Osteocyte (in vitro differentiated cells): Measurements from ENCODE around the gene ZSWIM3. TPM values are rescaled to one million over a fixed set of nuclear protein-coding genes. Genes with fewer than 3 reads are reported as not detected.

Experiments used
- DNase-seq: peaks from one replicate; pipeline ENCODE4 v3.0.0; 2021; ENCODE audit warnings: mixed read lengths; ENCODE audit not compliant: unreplicated experiment; ENCODE audit errors: extremely low spot score
- H3K27ac Mint-ChIP-seq: one replicate; pipeline ENCODE4 v1.8.0; 2021; ENCODE audit warnings: mild to moderate bottlenecking, mixed read lengths; ENCODE audit not compliant: unreplicated experiment
- H3K27me3 Mint-ChIP-seq: one replicate; pipeline ENCODE4 v1.8.0; 2021; ENCODE audit warnings: mixed read lengths; ENCODE audit not compliant: unreplicated experiment
- H3K36me3 Mint-ChIP-seq: one replicate; pipeline ENCODE4 v1.8.0; 2021; ENCODE audit warnings: mixed read lengths; ENCODE audit not compliant: unreplicated experiment
- H3K4me1 Mint-ChIP-seq: one replicate; pipeline ENCODE4 v1.8.0; 2021; ENCODE audit warnings: mixed read lengths; ENCODE audit not compliant: unreplicated experiment
- H3K4me3 Mint-ChIP-seq: one replicate; pipeline ENCODE4 v1.8.0; 2021; ENCODE audit warnings: mild to moderate bottlenecking, moderate library complexity, mixed read lengths; ENCODE audit not compliant: unreplicated experiment
- H3K9me3 Mint-ChIP-seq: one replicate; pipeline ENCODE4 v1.8.0; 2021; ENCODE audit warnings: mixed read lengths; ENCODE audit not compliant: unreplicated experiment
- total RNA-seq: library from RNA; stranded (reverse); gene quantifications from 2 replicates; pipeline ENCODE4 v1.2.1, GENCODE V29; 2021
- TF ChIP-seq, protein P1 (sequence below): fragments of 200-600 bp; sonication (generic); IDR thresholded peaks from 2 replicates; pipeline ENCODE4 v1.5.0; 2021; ENCODE audit warnings: antibody characterized with exemption, mild to moderate bottlenecking, moderate library complexity

The ZSWIM3 gene
- total RNA-seq, 1 donor from 2014 or later = 3.9 TPM

DNA sequence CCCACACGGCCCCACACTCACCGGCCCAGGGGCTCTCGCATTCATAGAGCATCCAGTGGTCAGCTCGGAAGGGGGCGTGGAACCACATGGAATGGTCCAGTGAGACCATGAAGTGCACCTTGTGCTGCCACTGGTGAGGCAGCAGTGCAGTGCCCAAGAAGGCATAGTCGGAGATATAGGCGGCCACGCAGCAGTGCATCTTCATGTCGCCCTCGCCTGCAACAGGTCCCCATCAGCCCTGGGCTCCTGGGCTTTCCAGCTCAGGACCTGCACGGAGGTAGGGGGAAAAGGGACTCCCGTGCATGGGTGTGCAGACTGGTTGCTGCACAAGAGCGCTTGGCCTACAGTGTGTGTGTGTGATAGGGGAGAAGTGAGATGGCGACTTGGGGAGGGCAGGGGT lies 13.9 kb upstream of the ZSWIM3 start:
- peaks cover 24% of the 10 kb centered on the region for H3K36me3 Mint-ChIP-seq
- no peak for DNase-seq
- TF ChIP-seq, protein P1, sequence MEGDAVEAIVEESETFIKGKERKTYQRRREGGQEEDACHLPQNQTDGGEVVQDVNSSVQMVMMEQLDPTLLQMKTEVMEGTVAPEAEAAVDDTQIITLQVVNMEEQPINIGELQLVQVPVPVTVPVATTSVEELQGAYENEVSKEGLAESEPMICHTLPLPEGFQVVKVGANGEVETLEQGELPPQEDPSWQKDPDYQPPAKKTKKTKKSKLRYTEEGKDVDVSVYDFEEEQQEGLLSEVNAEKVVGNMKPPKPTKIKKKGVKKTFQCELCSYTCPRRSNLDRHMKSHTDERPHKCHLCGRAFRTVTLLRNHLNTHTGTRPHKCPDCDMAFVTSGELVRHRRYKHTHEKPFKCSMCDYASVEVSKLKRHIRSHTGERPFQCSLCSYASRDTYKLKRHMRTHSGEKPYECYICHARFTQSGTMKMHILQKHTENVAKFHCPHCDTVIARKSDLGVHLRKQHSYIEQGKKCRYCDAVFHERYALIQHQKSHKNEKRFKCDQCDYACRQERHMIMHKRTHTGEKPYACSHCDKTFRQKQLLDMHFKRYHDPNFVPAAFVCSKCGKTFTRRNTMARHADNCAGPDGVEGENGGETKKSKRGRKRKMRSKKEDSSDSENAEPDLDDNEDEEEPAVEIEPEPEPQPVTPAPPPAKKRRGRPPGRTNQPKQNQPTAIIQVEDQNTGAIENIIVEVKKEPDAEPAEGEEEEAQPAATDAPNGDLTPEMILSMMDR = no peak
- no peak overlapping the region for H3K4me3 Mint-ChIP-seq
- H3K27me3 Mint-ChIP-seq = no peaks in the 10 kb centered on the region
- no peaks in the 10 kb centered on the region for H3K9me3 Mint-ChIP-seq
- H3K4me1 Mint-ChIP-seq = peaks cover 1% of the 10 kb centered on the region
- H3K27ac Mint-ChIP-seq = no peak overlapping the region

DNA sequence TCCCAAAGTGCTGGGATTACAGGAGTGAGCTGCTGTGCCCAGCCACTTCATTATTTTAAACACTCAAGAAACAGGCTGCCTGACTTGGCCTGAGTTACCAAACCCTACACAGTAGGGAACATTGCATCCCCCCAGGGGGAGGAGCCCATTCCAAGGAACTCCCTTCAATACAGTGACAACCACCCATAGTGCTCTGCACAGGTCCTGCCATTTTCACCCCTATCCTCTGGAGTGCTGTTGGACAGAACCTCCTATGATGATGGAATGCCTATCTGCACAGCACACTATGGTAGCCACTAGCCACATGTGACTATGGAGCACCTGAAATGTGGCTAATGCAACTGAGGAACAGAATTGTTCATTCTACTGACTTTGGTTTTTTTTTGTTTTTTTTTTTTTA lies 12.0 kb upstream of the ZSWIM3 start:
- Mint-ChIP-seq H3K36me3 (peaks cover 28% of the 10 kb centered on the region), H3K4me3 (no peak overlapping the region), H3K9me3 (no peaks in the 10 kb centered on the region), H3K4me1 (peaks cover 1% of the 10 kb centered on the region), H3K27ac (no peak overlapping the region), H3K27me3 (no peaks in the 10 kb centered on the region)
- no peak for DNase-seq
- TF ChIP-seq, protein P1 = no peak

DNA sequence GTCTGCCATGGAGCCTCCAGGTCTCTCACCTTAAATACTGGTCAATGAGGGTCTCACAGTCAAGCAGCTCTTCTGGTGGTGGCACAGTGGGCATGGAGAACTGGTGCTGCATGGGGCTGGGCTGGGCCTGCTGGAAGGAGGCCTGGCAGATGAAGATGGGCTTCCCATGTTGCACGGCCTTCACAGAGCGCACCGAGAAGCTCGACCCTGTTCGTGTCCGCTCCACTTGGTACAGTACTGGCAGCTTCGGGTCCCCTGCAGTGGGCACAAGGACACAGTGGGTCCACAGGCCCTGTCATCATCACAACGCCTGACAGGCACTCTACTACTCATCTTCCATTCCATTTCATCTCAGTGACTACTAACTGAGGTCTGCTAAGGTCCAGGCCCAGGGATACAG lies 9.0 kb upstream of the ZSWIM3 start:
- Mint-ChIP-seq H3K27ac (no peak overlapping the region), H3K27me3 (no peaks in the 10 kb centered on the region), H3K4me3 (no peak overlapping the region), H3K9me3 (no peaks in the 10 kb centered on the region), H3K36me3 (peaks cover 22% of the 10 kb centered on the region), H3K4me1 (no peaks in the 10 kb centered on the region)
- DNase-seq = no peak
- TF ChIP-seq, protein P1 = no peak

DNA sequence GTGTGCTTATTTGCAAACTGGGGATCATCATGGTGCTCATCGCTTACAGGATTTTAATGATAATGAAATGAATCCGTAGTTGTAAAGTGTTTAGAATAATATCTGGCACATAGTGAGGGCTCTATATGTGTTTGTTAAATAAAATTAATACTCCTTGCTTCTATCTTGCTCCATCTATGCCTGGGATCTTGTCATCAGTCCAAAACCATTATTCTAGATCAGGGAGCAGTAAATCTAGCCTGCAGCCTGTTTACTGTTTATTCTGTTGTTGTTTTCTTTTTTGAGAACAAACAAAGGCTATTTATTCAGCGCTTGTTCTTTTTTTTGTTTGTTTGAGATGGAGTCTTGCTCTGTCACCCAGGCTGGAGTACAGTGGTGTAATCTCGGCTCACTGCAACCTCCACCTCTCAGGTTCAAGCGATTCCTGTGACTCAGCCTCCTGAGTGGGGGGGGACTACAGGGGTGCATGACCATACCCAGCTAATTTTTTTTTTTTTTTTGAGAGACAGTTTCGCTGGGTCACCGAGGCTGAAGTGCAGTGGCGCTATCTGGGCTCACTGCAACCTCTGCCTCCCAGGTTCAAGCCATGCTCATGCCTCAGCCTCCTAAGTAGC lies 8.3 kb upstream of the ZSWIM3 start:
- no peaks in the 10 kb centered on the region for H3K4me1 Mint-ChIP-seq
- H3K9me3 Mint-ChIP-seq = no peaks in the 10 kb centered on the region
- DNase-seq = no peak
- no peak overlapping the region for H3K4me3 Mint-ChIP-seq
- H3K27ac Mint-ChIP-seq = no peak overlapping the region
- TF ChIP-seq, protein P1 = no peak
- H3K36me3 Mint-ChIP-seq = peaks cover 20% of the 10 kb centered on the region
- no peaks in the 10 kb centered on the region for H3K27me3 Mint-ChIP-seq

DNA sequence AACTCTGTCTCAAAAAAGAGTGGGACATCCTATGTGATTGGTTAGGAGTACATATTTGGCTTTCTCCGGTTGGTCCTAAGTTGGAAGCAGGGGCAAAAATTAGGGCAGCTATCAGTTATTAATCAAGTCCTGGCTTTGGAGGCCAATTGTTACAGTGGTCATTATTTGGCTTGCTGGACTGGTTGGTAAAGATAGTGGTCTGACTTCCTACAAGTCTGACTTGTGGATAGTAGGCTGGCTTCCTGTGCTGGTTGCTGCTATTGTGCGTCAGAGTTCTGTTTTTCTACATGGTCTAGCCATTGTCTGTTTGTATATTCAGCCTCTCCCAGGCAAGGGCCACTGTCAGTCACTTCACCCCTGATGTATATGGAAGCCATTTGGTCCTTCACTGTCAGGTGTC lies 7.2 kb upstream of the ZSWIM3 start:
- H3K9me3 Mint-ChIP-seq = no peaks in the 10 kb centered on the region
- no peak for DNase-seq
- no peak overlapping the region for H3K4me3 Mint-ChIP-seq
- H3K36me3 Mint-ChIP-seq = peaks cover 16% of the 10 kb centered on the region
- TF ChIP-seq, protein P1 = no peak
- H3K27ac Mint-ChIP-seq = no peak overlapping the region
- no peaks in the 10 kb centered on the region for H3K27me3 Mint-ChIP-seq
- peaks cover 5% of the 10 kb centered on the region for H3K4me1 Mint-ChIP-seq
